HG03196 (cell line): Measurements from ENCODE around the gene PALS1.
"Not testable (repeated sequence)": the region's sequence is repeated elsewhere in the genome, so short reads cannot be mapped to it uniquely, and the experiment has no call there.

Source experiments
- ATAC-seq: cut with Tn5 transposase; IDR thresholded peaks from one replicate; pipeline ENCODE4 v1.9.1; 2021; ENCODE audit not compliant: unreplicated experiment

PALS1 gene

DNA sequence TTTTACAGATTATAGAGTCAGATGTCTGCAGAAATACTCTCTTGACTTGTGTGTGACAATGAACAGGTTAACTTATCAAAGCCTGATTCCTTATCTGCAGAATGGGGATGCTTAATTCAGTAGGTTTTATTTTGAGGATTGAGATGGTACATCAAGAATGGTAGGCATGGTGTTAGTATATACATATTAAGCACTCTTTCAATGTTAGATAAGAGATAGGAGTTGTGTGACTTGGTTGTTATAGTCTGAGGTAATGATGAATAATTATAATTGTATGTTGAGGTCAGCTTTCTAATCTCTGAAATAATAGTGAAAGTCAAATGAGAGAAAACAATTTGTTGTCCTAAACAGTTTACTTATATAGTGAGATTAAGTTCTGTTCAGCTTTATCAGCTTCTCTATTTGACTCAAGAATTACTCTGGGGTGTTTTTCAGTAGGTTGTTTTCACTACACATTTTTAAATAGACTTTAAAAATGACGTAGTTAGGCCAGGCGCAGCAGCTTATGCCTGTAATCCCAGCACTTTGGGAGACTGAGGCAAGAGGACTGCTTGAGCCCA lies 11.9 kb downstream of the PALS1 start:
- no peak for ATAC-seq

GRCh38 chr14:67257906-67258305 lies 16.7 kb downstream of the PALS1 start:
- no peak for ATAC-seq

GRCh38 chr14:67260965-67261364 lies 19.7 kb downstream of the PALS1 start:
- no peak for ATAC-seq

DNA sequence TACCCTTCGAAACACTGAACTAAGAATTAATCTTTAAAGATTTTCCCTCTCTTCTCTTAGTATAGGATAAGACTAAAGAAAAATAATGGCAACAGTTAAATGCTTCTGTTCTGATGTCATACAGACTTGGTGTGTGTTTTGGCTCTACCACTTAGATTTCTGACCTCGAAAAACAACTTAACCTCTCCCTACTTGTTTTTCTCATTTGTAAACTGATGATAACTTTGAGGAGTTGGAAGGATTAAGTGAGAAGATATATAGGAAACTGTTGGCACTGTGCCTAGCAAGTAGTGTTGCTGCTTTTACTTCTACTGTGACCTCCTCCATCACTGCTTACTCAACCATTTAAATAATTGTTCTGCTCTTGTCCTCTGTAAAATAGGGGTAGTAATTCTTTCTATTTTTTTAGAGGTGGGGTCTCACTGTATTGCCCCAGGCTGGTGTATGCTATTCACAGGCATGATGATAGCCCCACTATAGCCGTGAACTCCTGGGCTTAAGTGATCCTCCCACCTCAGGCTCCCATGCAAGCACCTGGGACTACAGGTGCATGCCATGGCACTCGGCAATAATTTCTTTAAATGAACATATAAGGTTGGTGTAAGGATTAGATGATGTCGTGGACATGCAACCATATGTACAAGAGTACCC lies 22.4 kb downstream of the PALS1 start:
- no peak for ATAC-seq

DNA sequence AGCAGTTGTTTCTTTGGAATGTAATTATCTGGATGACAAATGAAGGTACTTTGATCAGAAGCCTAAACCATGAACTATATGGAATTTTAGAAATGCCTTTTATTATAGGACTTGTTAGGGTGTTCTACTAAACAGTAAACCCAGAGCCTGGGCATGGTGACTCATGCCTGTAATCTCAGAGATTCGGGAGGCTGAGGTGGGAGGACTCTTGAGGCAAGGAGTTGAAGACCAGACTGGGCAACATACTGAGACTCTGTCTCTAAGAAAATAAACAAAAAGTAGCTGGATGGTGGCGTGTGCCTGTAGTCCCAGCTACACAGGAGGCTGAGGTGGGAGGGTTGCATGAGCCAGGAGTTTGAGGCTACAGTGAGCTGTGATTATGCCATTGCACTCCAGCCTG lies 23.9 kb downstream of the PALS1 start:
- no peak for ATAC-seq

DNA sequence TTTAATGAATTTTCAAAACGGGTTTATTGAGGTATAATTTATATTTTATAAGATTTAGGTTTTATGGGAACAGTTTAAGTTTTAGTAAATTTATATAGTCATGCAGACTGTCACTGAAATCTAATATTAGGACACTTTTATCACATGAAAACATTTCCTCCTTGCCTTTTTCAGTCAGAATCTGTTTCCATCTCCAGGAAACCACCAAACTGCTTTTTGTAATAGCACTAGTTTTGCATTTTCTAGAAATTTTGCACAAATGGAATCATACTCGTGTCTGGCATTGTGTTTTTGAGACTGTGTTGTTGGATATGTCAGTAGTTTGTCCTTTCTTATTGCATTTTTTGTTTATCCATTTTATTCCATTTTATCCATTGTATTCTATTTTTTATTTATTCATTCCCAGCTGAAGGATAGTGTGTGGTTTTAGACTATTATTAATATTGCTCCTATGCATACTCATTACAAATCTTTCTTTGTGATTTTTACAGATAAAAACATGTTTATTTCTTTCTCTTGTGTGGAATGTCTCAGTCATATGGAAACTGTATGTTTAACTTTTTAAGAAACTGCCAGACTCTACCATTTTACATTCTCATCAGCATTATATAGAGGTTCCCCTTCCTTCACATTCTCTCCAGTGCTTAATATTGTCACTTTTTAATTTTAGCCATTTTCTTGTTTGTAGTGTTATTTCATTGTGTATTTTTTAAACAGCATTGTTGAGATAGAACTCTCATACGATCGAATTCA lies 26.5 kb downstream of the PALS1 start:
- ATAC-seq = no peak

GRCh38 chr14:67268426-67269150 lies 27.4 kb downstream of the PALS1 start:
- no peak for ATAC-seq

- ATAC-seq = no peak
These were observed 28.2 kb downstream of the PALS1 start for GRCh38 chr14:67269298-67270060.

DNA sequence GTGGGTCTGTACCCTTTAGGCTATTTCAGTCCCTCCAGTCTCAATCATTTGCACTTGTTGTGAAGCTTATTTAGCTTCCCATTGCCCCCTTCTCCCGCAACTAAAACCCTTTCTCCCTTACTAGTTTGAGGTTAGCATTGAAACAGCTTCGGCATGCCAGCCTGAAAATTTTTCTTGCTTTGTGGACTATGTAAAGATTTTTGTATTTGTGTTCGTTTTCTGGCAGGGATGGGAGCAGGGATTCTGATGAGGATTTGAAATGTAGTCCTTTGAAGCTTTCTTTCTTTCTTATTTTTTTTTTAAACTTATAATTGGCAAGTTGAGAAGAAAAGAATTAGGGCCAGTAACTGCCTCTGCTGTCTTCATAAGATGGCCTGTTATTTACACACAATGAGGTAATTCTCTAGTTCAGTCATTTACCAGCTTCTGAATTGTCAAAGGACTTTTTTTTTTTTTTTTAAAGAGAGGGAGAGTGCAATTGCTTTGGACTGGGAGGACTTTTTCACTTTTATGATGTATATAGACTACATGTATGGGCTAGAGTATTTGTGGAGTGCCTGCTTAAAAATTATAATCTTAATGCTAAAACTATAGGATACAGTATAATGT lies 29.0 kb downstream of the PALS1 start:
- ATAC-seq = no peak

- ATAC-seq = no peak
These were observed 29.7 kb downstream of the PALS1 start for GRCh38 chr14:67270933-67271332.

DNA sequence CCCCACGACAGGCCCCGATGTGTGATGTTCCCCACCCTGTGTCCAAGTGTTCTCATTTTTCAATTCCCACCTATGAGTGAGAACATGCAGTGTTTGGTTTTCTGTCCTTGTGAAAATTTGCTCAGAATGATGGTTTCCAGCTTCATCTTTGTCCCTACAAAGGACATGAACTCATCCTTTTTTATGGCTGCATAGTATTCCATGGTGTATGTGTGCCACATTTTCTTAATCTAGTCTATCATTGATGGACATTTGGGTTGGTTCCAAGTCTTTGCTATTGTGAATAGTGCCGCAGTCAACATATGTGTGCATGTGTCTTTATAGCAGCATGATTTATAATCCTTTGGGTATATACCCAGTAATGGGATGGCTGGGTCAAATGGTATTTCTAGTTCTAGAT lies 32.0 kb downstream of the PALS1 start:
- ATAC-seq = not testable (repeated sequence)

- no peak for ATAC-seq
These were observed 34.9 kb downstream of the PALS1 start for GRCh38 chr14:67276131-67276530.

DNA sequence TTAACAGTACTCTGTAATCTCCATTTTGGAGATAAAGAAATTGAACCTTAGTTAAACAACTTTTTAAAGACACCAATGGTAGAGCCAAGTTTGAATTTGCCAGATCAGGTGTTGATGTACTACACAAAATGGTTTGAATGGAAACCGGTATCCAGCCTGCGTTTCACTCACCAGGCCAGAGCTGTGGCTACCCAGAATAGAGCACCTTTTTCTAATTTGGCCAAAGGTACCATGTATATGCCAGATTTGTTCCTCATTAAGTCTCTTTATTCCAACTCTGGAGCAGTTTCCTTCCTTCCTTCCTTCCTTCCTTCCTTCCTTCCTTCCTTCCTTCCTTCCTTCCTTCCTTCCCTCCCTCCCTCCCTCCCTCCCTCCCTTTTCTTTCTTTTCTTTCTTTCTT lies 39.3 kb downstream of the PALS1 start:
- ATAC-seq = no peak

DNA sequence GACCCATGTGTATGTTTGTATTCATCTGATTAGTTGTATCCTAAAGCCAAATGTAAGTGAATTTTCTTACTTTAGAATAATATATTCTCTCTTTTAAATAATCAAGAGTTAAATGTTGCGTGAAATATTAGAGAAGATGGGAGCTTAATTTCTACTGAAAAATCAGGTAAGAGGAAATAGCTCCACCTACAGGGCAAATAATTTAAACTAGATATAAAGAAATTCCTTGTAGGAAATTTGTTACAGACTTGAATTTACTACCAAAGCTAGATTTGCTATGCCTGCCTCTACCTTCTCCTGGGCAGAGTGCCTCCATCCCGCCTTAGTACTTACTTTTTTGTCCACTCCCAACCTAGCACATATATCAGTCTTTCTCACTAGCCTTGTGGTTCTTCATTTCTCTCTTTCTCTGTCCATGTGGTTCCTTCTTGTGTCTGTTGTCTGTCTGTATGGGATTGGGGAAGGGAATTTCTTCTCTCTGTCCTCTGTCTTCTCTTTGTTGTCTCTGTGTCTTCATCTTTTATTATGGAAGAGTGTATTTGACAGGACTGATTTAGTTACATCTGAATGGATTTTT lies 44.7 kb downstream of the PALS1 start:
- no peak for ATAC-seq
